ENCODE results near the gene ZFYVE19. TPM values are rescaled to one million over a fixed set of nuclear protein-coding genes. Genes with fewer than 3 reads are reported as not detected.

ZFYVE19 gene
- total and polyA plus RNA-seq, 2 donors (not counting 3 experiments of a cell fraction or from before 2014, with no cell fraction given) = 29.7 to 47.2 TPM

- Histone ChIP-seq H3K27me3 (ENCODE audit: control insufficient read depth in 2 of 2, insufficient read depth in 2 of 2, low read length in 2 of 2) (peaks cover 7 to 14% of the 10 kb centered on the region in 2 experiments), H3K27ac (ENCODE audit: insufficient read depth, low read depth, low read length) (no peak within 1 kb of the TSS), H3K9me1 (replicated peaks; ENCODE audit: control insufficient read depth, extremely low read depth, insufficient read depth, low read length) (no peaks in the 10 kb centered on the region), H3K9ac (replicated peaks; ENCODE audit: extremely low read depth, insufficient read depth, low read length) (no peak within 1 kb of the TSS), H3K79me2 (ENCODE audit: control insufficient read depth, insufficient read depth, low read length) (no peaks in the 10 kb centered on the region), H3K9me3 (replicated peaks; ENCODE audit: control insufficient read depth, insufficient read depth, low read length) (no peaks in the 10 kb centered on the region), H2AFZ (ENCODE audit: low read depth, low read length) (no peak within 1 kb of the TSS), H3K4me1 (ENCODE audit: control insufficient read depth, extremely low read depth, insufficient read depth, low read length) (no peaks in the 10 kb centered on the region), H3K36me3 (ENCODE audit: control insufficient read depth in 2 of 2, extremely low read depth in 1 of 2, insufficient read depth in 2 of 2, low read length in 2 of 2) (no peaks in the 10 kb centered on the region), H3K4me2 (ENCODE audit: insufficient read depth, low read length) (no peak within 1 kb of the TSS), H3K4me3 (replicated peaks in 1 of 3; ENCODE audit: insufficient read depth in 1 of 3, low read depth in 1 of 3, low read length in 3 of 3) (no peak within 1 kb of the TSS), H4K20me1 (replicated peaks; ENCODE audit: control insufficient read depth, extremely low read depth, insufficient read depth, low read length) (no peaks in the 10 kb centered on the region)
- FAIRE-seq (no peak), DNase-seq (ENCODE audit: low read depth, low spot score) (no peak)
- CTCF ChIA-PET = interaction anchor here (0.8 to 2.2 kb wide), 7 partner anchors 11 to 64 kb away, joined by 3 to 11 read pairs (median 3); no protein-coding TSS in a partner anchor
- no TSS peak for BruUV-seq (replicated peaks)
- POLR2A ChIA-PET = no interaction called here
- dilution Hi-C loops (cut with MboI; ENCODE audit: extremely low pct_ligation_motif_present, low sequenced_read_pairs) = no loop called here
- no peak for TF ChIP-seq MYC (IDR thresholded peaks at IDR 0.05; ENCODE audit: low read depth, low read length)
- no peak for TF ChIP-seq CTCF (IDR thresholded peaks at IDR 0.05; ENCODE audit: extremely low read depth in 1 of 2, insufficient read depth in 1 of 2, low read depth in 1 of 2, low read length in 2 of 2)
- no peak for TF ChIP-seq JUN (IDR thresholded peaks at IDR 0.05; ENCODE audit: borderline replicate concordance, insufficient read depth, insufficient read length, low read depth)
- no peak for TF ChIP-seq POLR2AphosphoS5 (IDR thresholded peaks at IDR 0.05; ENCODE audit: insufficient read depth, low read depth, low read length)
- intact Hi-C loops (cut with micrococcal nuclease) = no loop called here
Observed at GRCh38 chr15:40828447-40829036, 21.7 kb downstream of the ZFYVE19 start, which contains the start of gene PPP1R14D. PPP1R14D (minus strand) TSS chr15:40828708; CDS start chr15:40828641, 67 bp downstream.

- Histone ChIP-seq H2AFZ (ENCODE audit: low read depth, low read length) (no peak overlapping the region), H3K9ac (replicated peaks; ENCODE audit: extremely low read depth, insufficient read depth, low read length) (no peak overlapping the region), H3K4me2 (ENCODE audit: insufficient read depth, low read length) (no peak overlapping the region), H3K4me3 (replicated peaks in 1 of 3; ENCODE audit: insufficient read depth in 1 of 3, low read depth in 1 of 3, low read length in 3 of 3) (no peak overlapping the region), H3K36me3 (ENCODE audit: control insufficient read depth in 2 of 2, extremely low read depth in 1 of 2, insufficient read depth in 2 of 2, low read length in 2 of 2) (no peaks in the 10 kb centered on the region), H3K79me2 (ENCODE audit: control insufficient read depth, insufficient read depth, low read length) (no peaks in the 10 kb centered on the region), H3K9me3 (replicated peaks; ENCODE audit: control insufficient read depth, insufficient read depth, low read length) (no peaks in the 10 kb centered on the region), H3K9me1 (replicated peaks; ENCODE audit: control insufficient read depth, extremely low read depth, insufficient read depth, low read length) (no peaks in the 10 kb centered on the region), H4K20me1 (replicated peaks; ENCODE audit: control insufficient read depth, extremely low read depth, insufficient read depth, low read length) (no peaks in the 10 kb centered on the region), H3K4me1 (ENCODE audit: control insufficient read depth, extremely low read depth, insufficient read depth, low read length) (no peaks in the 10 kb centered on the region), H3K27ac (ENCODE audit: insufficient read depth, low read depth, low read length) (no peak overlapping the region), H3K27me3 (ENCODE audit: control insufficient read depth in 2 of 2, insufficient read depth in 2 of 2, low read length in 2 of 2) (peaks cover 7 to 14% of the 10 kb centered on the region in 2 experiments)
- TF ChIP-seq FOS (IDR thresholded peaks at IDR 0.05; ENCODE audit: borderline replicate concordance, insufficient read depth, low read length) (no peak), JUN (IDR thresholded peaks at IDR 0.05; ENCODE audit: borderline replicate concordance, insufficient read depth, insufficient read length, low read depth) (no peak), CTCF (IDR thresholded peaks at IDR 0.05; ENCODE audit: extremely low read depth in 1 of 2, insufficient read depth in 1 of 2, low read depth in 1 of 2, low read length in 2 of 2) (no peak), POLR2A (IDR thresholded peaks at IDR 0.05; ENCODE audit: low read depth, low read length) (no peak), POLR2AphosphoS5 (IDR thresholded peaks at IDR 0.05; ENCODE audit: insufficient read depth, low read depth, low read length) (no peak), GATA2 (IDR thresholded peaks at IDR 0.05; ENCODE audit: insufficient read depth, insufficient read length, low read depth, low read length) (no peak), EZH2 (IDR thresholded peaks at IDR 0.05; ENCODE audit: borderline replicate concordance, low read depth, low read length, severe bottlenecking) (no peak), MAX (IDR thresholded peaks at IDR 0.05; ENCODE audit: insufficient read depth, insufficient read length) (no peak), MYC (IDR thresholded peaks at IDR 0.05; ENCODE audit: low read depth, low read length) (no peak)
- POLR2A ChIA-PET = no interaction called here
- intact Hi-C loops (cut with micrococcal nuclease) (no loop called here), dilution Hi-C loops (cut with MboI; ENCODE audit: extremely low pct_ligation_motif_present, low sequenced_read_pairs) (no loop called here)
- no TSS peak for BruUV-seq (replicated peaks)
- CTCF ChIA-PET = interaction anchor here (0.8 to 2.2 kb wide), 4 partner anchors 10 to 34 kb away, joined by 3 to 11 read pairs (median 4); no protein-coding TSS in a partner anchor
- no peak for DNase-seq (ENCODE audit: low read depth, low spot score)
- FAIRE-seq = no peak
Observed at GRCh38 chr15:40829115-40829514, 22.2 kb downstream of the ZFYVE19 start.

Measured in endothelial cell of umbilical vein (primary cell).